Activated CD8-positive, alpha-beta T cell treated with anti-CD3 and anti-CD28 coated beads for 36 hours (primary cell): ENCODE measurements around the gene PUS1. TPM values are rescaled to one million over a fixed set of nuclear protein-coding genes. Genes with fewer than 3 reads are reported as not detected.

Experiments
- ATAC-seq: fragments of 200-7000 bp; cut with Tn5 transposase; one replicate; pipeline ENCODE4 v1.10.0; 2021; ENCODE audit warnings: mild to moderate bottlenecking, moderate library complexity
- CTCF ChIA-PET: fragments of 350-600 bp; sonication (Branson Sonifier 250); formaldehyde crosslinking; loops from one replicate; lab custom pipeline; 2021; ENCODE audit warnings: antibody characterized with exemption; lab: Charles Lee
- POLR2A ChIA-PET: fragments of 350-600 bp; sonication (Branson Sonifier 250); formaldehyde crosslinking; loops from one replicate; lab custom pipeline; 2021; ENCODE audit warnings: antibody characterized with exemption; lab: Charles Lee
- DNase-seq: peaks from one replicate; pipeline ENCODE4 v3.0.0-alpha.2; 2020
- H3K27ac Mint-ChIP-seq: one replicate; pipeline ENCODE4 v1.8.0; 2021; ENCODE audit warnings: mild to moderate bottlenecking, mixed read lengths
- H3K27me3 Mint-ChIP-seq: one replicate; pipeline ENCODE4 v1.8.0; 2021; ENCODE audit warnings: mixed read lengths
- H3K36me3 Mint-ChIP-seq: one replicate; pipeline ENCODE4 v1.8.0; 2021; ENCODE audit warnings: low read depth, mixed read lengths
- H3K4me1 Mint-ChIP-seq: one replicate; pipeline ENCODE4 v1.8.0; 2021; ENCODE audit warnings: low read depth, mixed read lengths
- H3K4me3 Mint-ChIP-seq: one replicate; pipeline ENCODE4 v1.8.0; 2021; ENCODE audit warnings: mild to moderate bottlenecking, moderate library complexity, mixed read lengths
- H3K9me3 Mint-ChIP-seq: one replicate; pipeline ENCODE4 v1.8.0; 2021; ENCODE audit warnings: mixed read lengths
- CTCF ChIP-seq: fragments of 200-600 bp; IDR thresholded peaks from one replicate; pipeline ENCODE4 v1.8.0; 2022; ENCODE audit warnings: antibody characterized with exemption, mild to moderate bottlenecking
- intact Hi-C: fragments of 100-400 bp; cut with micrococcal nuclease; formaldehyde crosslinking; loops from one replicate; pipeline ENCODE4 v1.10.0; 2022
- total RNA-seq, 2 experiments: library from RNA; stranded (reverse); gene quantifications; one replicate each; pipeline ENCODE4 v1.2.3, GENCODE V29; 2021

PUS1 gene
- total RNA-seq, 2 experiments from 2014 or later, result 68.2 to 71.7 TPM

- intact Hi-C loops, result no loop called here
- Mint-ChIP-seq H3K4me1 (no peaks in the 10 kb centered on the region), H3K27me3 (no peaks in the 10 kb centered on the region), H3K9me3 (no peaks in the 10 kb centered on the region), H3K36me3 (peaks cover 54% of the 10 kb centered on the region), H3K4me3 (no peak overlapping the region), H3K27ac (no peak overlapping the region)
- POLR2A ChIA-PET, result no interaction called here
- CTCF ChIA-PET, result no interaction called here
- DNase-seq (no peak), ATAC-seq (no peak)
- TF ChIP-seq CTCF, result no peak
Measured at GRCh38 chr12:131941116-131941986, 12.3 kb downstream of the PUS1 start.

- POLR2A ChIA-PET, result no interaction called here
- H3K4me3 Mint-ChIP-seq, result no peak overlapping the region
- H3K27ac Mint-ChIP-seq, result no peak overlapping the region
- no peak for TF ChIP-seq CTCF
- intact Hi-C loops, result no loop called here
- no peaks in the 10 kb centered on the region for H3K27me3 Mint-ChIP-seq
- no peak for ATAC-seq
- CTCF ChIA-PET, result no interaction called here
- DNase-seq, result no peak
- peaks cover 48% of the 10 kb centered on the region for H3K36me3 Mint-ChIP-seq
- H3K9me3 Mint-ChIP-seq, result no peaks in the 10 kb centered on the region
- no peaks in the 10 kb centered on the region for H3K4me1 Mint-ChIP-seq
Measured at GRCh38 chr12:131941987-131942341, 12.9 kb downstream of the PUS1 start.

GRCh38 chr12:131942671-131943070 is 13.6 kb downstream of the PUS1 start:
- ATAC-seq (no peak), DNase-seq (no peak)
- intact Hi-C loops, result no loop called here
- no peak for TF ChIP-seq CTCF
- POLR2A ChIA-PET, result interaction anchor here (2.0 kb wide), 1 partner anchor 9 kb away, joined by 6 read pairs; no protein-coding TSS in a partner anchor
- no peak overlapping the region for H3K27ac Mint-ChIP-seq
- H3K36me3 Mint-ChIP-seq, result peaks cover 44% of the 10 kb centered on the region
- H3K4me3 Mint-ChIP-seq, result no peak overlapping the region
- no peaks in the 10 kb centered on the region for H3K27me3 Mint-ChIP-seq
- CTCF ChIA-PET, result no interaction called here
- H3K9me3 Mint-ChIP-seq, result no peaks in the 10 kb centered on the region
- peaks cover 4% of the 10 kb centered on the region for H3K4me1 Mint-ChIP-seq

GRCh38 chr12:131943389-131943788 is 14.3 kb downstream of the PUS1 start:
- Mint-ChIP-seq H3K4me3 (no peak overlapping the region), H3K27ac (no peak overlapping the region), H3K27me3 (no peaks in the 10 kb centered on the region), H3K9me3 (no peaks in the 10 kb centered on the region), H3K36me3 (peaks cover 40% of the 10 kb centered on the region), H3K4me1 (peaks cover 11% of the 10 kb centered on the region)
- ATAC-seq (no peak), DNase-seq (no peak)
- intact Hi-C loops, result no loop called here
- no peak for TF ChIP-seq CTCF
- ChIA-PET CTCF (no interaction called here), POLR2A (interaction anchor here (1.1 to 2.0 kb wide), 2 partner anchors 9 to 11 kb away, joined by 5 to 6 read pairs; no protein-coding TSS in a partner anchor)

GRCh38 chr12:131943876-131944275 is 14.8 kb downstream of the PUS1 start:
- H3K27ac Mint-ChIP-seq, result no peak overlapping the region
- DNase-seq, result no peak
- H3K4me1 Mint-ChIP-seq, result peaks cover 15% of the 10 kb centered on the region
- no peak overlapping the region for H3K4me3 Mint-ChIP-seq
- POLR2A ChIA-PET, result interaction anchor here (1.1 to 2.0 kb wide), 2 partner anchors 10 to 12 kb away, joined by 5 to 6 read pairs; no protein-coding TSS in a partner anchor
- peaks cover 39% of the 10 kb centered on the region for H3K36me3 Mint-ChIP-seq
- intact Hi-C loops, result no loop called here
- H3K27me3 Mint-ChIP-seq, result no peaks in the 10 kb centered on the region
- CTCF ChIA-PET, result no interaction called here
- H3K9me3 Mint-ChIP-seq, result no peaks in the 10 kb centered on the region
- no peak for ATAC-seq
- TF ChIP-seq CTCF, result no peak
